CD4-positive, alpha-beta T cell treated with Interleukin-15 for 4 hours (primary cell): ENCODE results near the gene GNAT1.
A peak's percentile ranks its signal among the peaks of the same experiment; 100 is the strongest.

Experiments used
- DNase-seq: peaks from one replicate; pipeline ENCODE4 v3.0.0-alpha.2; 2020; ENCODE audit warnings: low spot score

GNAT1 gene

DNA sequence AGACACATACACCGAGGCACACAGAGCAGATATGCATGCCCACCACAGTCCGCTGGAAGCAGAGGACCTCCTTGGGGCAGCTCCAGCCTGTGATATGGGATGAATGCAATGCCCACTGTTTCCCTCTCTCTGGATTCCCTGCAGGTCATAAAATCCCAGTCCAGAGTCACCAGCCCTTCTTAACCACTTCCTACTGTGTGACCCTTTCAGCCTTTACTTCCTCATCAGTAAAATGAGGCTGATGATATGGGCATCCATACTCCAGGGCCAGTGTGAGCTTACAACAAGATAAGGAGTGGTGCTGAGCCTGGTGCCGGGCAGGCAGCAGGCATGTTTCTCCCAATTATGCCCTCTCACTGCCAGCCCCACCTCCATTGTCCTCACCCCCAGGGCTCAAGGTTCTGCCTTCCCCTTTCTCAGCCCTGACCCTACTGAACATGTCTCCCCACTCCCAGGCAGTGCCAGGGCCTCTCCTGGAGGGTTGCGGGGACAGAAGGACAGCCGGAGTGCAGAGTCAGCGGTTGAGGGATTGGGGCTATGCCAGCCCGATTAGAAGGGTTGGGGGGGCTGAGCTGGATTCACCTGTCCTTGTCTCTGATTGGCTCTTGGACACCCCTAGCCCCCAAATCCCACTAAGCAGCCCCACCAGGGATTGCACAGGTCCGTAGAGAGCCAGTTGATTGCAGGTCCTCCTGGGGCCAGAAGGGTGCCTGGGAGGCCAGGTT is at the start of gene GNAT1:
TSS of gene GNAT1 (plus strand) at position 675 of the 725 bp plus-strand sequence. CDS start 116 bp downstream, outside the sequence.
- no peak for DNase-seq

DNA sequence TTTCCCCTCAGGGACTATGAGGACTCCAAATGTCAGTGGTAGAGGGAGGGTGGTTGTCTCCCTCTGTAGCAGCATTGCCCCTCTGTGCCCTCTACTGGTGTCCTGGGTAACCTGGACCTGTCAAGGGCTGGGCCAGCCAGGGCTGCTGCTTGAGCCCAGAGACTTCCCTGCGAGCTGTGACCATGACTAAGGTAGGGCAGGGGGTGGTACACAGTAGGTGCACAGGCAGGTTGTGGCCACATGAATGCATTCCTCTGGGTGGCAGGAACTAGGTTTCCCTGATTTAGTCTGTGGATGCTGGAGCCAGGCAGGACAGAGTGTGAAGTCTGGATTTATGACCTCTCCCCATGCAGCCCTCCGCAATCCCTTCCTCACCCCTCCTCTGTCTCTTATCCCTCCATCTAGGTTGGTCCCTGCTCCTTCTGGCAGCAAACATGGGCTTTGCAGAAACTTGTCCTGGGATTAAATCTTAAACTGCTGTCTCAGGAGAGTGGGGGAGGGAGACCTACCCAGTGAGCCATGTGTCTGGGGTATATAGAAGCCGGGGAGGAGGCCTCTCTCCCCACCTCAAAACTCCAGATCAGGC is 45.0 kb upstream of the GNAT1 start:
- no peak for DNase-seq

DNA sequence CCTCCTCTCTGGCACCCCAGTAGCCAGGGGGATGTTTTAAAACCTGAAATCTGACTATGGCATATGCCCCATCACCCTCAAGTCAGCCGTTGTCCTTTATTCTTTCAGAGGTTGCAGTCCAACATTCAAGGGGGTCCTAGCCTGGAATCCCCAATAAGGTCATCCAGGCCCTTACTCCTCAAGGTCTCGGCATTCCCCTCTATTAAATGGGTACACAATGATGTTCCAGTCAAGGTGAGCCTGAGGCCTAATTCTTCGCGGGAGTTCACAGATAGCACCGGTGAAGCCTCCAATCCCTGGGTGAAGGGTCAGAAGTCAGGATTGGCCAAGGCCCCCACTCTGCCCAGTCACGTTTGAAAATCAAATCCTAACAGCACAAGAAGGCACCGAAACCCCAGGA is 44.4 kb upstream of the GNAT1 start:
- DNase-seq = no peak

DNA sequence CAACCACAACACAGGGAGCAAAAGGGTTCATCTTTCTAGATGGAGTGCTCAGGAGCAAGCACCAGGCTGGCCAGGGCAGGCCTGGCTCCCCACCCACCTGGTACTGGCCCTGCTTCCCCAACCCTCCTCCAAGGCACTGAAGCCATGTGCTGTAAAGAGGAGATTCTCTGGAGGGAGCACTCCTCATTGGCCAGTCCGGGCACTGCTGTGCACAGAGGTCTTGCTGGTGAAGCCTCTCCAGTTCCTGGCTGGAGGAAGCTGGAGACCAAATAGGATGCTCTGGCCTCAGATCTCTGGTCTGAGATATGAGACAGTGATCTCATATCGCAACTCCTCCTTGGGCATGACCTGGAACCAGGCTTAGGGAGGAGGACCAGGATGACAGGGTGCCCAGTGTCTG is 44.0 kb upstream of the GNAT1 start:
- no peak for DNase-seq

DNA sequence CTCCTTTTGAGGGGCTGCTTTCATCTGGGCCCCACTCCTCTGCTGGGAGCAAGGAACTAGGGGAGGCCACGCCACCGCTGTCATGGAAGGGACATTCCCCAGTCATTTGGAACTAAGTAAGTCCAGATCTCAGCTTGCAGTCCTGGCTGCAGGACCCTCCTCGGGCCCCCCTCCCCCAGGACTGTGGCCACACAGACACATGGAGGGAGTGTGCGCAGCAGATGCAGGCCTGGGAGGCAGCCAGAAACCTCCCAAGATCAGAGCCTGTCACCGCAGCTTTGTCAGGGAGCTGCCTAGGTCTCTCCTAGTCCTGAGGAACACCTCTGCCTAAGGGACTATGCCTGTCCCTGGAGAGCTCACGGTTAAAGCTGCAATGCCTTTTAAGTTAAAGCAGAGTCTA is 43.5 kb upstream of the GNAT1 start:
- no peak for DNase-seq

DNA sequence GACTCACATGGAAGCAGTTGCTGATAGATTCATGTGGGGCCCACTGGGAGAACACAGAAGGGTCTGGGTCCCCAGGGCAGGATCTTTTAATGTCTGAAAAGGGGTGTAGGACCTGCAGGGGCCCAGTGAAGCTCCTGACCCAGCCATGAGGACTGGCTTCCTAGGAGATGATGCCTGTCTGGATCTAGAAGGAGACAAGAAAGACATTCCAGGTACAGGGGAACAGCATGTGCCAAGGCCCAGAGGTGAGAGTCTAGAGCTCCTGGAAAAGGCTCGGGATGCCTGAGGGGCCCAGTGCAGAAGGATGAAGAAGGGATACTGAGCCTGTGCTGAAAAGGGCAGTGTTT is 41.0 kb upstream of the GNAT1 start:
- DNase-seq = no peak

DNA sequence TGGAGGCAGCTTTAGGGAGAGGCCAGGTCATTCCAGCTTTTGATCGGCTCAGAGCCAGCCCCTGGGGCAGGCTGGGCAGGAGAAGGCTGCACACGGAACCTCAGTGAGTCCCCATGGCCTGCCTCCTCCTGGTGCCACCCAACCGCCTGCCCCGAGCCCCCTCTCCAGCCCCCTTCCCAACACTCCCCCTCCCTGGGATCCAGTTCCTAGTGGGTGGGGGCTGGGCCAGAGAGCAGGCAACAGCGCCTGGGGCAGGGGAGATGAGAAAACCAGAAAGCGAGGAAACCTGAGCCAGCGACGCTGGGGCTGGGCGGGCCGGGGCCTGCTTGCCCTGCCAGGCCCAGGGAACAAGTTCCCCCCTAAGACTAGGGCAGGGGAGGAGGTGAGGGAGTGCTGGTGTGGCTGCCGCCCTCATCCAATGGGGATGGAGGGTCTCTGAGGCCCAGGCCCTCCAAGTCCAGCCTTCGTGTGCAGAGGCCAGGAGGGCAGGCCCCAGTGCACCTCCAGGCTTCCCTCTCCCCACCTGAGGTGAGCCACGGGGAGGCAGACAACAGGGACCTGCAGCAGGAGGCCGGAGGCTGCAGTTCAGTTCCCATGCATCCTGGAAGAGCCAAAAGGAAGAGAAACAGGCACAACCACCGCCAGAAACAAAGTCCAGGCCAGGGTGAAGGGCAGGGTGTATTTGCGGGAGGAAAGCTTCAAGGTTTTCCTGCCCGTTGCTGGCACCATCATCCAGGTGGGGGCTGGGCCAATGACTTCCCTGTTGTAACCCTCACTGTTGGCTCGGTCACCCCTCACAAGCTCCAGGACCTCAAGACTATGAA is 40.3 kb upstream of the GNAT1 start:
- no peak for DNase-seq

DNA sequence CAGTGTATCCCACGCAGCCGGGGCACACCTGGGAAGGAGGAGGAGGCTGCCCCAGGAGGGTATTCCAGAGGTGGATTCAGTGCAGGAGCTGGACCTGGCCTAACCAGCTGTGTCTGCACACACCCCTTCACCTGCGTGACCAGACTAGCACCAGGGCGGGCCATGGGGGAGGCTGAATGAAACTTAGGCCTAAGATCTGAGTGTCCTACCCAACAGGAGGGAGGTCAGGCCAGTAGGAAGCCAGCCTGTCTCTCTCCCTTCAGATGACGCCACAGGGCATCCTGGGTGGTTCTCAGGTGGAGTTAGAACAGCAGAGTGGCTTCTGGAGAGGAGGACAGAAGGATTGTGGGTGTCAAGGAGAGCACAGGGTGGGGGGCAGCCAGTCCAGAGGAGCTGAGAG is 39.7 kb upstream of the GNAT1 start:
- no peak for DNase-seq

DNA sequence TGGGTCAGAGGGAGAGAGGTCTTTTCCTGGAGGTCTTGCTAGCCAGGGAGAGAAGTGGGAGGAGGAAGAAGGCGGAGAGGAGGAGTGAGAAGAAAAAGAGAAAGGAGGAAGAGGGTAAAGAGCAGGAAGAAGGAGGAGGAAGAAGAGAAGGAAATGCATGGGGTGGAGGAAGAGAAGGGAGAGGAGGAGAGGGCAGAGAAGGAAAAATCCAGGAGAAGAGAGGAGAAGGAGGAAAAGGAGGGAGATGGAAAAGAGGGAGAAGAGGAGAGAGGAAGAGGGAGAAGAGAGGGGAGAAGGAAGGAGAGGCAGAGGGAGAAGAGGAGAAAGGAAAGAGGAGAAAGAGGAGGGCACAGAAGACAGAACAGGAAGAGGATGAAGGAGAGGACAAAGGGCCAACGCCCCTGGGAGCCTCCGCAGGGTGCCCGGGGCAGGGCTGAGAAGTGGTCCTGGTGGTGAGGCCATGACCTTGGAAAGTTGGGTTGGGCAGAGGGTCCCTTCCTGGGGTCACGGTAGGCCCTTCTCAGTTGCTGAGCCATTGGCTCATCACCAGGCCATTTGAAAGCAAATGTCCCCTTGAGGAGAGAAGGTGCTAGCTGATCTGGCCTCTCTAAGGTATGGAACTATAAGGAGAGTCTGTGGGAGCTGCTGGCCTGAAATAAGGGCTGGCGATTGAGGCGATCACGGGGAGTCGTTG is 37.5 kb upstream of the GNAT1 start:
- no peak for DNase-seq

DNA sequence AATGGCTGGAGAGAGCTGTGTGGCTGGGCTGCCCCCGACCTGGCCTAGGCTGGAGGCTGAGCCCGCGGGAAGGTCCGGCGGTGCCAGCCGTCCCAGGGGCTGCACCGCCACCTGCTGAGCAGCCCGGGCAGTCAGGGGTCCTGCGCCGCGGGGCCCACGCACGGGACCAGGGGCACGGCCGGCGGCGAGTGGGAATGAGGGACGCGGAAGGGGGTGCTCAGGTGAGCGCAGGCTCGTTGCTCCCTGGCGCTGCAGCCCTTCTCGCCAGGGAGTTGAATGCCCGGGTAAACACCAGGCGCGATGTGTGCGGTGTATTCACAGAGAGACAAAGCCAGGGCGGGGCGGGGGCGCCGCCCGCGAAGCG is 37.0 kb upstream of the GNAT1 start:
- DNase-seq = no peak

DNA sequence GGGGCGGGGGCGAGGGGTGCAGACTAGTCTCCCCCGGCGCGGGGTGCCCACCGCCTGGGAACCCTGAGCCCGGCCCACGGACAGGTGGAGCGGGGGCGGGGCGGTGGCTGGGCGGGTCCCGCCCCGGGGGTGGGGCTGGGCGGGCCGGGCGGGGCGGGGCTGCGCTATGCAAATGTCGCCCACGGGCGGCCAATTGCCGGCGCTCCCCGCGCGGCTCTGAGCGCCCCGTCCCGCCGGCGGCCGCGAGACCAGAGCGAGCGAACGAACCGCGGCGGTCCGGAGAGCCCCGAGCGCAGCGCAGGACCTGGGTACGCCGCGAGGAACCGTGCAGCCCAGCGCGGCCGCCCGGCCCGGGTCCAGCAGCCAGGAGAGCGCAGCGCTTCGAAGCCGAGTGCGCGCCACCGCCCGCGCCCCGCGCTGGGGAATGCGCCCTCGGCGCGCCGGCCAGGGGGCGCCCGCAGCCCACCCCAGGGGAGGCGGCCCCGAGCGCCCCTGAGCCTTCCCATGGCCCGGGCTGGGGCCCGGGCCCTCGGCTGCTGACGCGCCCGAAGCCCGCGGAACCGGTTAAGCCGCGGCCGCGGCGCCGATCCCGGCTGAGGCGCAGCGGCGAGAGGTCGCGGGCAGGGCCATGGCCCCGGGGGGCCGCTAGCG is 36.4 kb upstream of the GNAT1 start, which contains the start of gene SEMA3F:
TSS of gene SEMA3F (plus strand) at position 485 of the 651 bp plus-strand sequence. CDS start 4,299 bp downstream, outside the sequence.
- DNase-seq = peak; percentile 55

DNA sequence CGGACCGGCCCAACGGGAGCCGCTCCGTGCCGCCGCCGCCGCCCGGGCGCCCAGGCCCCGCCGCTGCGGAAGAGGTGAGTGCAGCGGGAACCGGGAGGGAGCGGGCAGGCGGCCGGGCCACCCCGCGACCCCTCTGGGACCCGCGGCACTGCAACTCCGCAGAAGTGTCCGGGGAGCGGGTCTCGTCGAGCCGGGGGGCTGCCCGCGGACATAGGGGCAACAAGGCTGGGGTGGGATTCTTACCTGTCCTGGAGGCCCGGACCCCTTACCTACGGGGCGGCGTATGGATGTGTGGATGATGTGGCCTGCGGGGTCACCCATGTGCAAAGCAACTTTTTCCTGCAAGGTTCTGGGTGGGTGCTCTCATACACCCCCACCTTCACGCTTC is 35.9 kb upstream of the GNAT1 start:
- no peak for DNase-seq

DNA sequence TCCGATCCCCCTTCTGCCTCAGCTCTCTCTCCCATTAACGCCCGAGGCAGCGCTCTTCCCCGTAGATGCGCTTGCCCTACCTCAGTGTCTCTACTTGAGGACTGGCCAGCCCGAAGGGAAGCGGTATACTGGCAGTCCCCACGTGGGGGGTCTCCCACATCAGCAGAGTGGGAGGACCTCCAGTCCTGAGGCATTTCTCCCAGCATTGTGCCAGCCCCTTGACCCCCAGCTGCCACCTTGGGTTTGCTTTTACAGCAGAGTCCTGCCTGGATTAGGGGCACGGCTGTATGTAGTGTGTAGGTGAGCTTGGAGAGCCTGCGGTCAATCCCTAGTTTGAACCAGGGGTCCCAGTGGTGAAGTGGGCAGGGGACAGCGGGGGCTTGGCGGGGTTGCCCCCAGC is 35.5 kb upstream of the GNAT1 start:
- no peak for DNase-seq

DNA sequence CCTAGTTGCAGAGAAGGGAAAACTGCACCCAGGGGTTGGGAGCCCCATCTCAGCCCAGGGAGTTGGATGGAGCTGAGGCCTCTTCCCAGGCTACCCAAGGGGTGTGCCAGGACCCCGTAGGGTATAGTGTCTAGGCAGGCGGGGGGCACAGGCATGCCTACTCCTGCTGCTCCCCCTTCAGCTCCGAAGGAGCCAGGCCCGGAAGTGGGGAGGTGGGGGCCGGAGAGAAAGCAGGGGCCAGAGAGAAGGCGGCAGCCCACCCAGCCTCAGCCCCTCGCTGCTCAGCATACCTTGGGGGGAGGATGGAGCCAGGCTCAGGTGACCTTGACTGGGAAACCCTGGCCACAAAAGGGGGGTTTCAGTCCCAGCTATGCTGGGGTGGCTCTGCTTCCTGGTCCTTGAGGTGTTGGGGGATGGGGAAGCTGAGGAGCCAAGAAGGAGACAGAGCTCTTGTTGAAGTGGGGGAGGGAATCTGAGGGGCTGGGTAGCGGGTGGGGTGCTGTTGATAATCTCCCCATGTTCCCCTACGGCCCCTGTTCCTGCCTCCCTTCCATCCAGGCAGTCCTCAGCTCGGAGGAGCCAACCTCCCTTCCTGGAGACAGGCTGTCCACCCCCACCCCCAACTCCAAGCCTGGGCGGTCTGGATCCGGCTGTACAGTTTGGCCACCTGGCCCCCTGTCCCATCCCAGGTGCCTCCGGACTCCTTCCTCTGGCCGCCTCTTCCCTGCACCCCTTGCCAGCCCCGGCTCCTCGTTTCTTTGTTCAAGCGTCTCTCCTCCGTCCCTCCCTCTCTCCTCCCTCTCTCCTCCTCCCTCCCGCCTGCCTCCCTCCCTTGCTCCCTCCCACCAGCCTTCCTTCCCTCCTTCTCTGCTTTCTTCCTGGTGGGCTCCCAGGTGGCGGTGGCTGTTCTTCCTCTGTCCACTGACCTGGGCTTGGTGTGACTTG is 34.6 kb upstream of the GNAT1 start:
- no peak for DNase-seq

DNA sequence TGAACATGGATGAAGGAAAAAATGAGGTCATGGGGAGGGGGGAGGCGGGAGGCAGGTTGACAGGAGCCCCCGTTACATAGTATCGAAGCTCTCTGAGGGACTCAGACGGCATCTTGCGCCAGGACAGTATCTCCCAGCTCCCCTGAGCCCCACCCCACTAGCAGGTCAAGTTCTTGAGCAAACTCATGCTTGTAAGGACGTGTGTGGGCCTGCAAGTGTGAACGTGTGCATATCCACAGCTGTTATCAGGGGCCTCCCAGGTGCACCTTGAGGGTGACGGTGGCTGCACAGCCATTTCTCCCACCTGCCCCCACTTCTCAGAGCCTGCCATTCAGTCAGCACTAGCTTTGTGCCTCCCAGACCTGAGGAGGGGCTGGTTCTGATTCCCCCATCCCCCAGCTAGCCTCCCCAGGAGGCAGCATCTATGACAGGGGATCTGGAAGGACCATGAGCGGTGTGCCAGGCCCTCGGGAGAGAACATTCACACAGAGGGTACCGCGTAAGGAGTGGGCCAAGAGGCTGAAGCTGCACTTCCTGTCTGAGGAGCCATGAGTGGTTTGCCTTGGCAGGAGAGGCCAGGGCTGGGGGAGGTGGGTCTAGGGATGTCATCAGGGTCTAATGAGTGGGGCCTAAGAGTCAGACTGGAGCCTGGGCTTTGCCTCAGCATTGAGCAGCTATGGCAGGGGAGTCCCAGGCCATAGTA is 33.4 kb upstream of the GNAT1 start:
- DNase-seq = no peak

DNA sequence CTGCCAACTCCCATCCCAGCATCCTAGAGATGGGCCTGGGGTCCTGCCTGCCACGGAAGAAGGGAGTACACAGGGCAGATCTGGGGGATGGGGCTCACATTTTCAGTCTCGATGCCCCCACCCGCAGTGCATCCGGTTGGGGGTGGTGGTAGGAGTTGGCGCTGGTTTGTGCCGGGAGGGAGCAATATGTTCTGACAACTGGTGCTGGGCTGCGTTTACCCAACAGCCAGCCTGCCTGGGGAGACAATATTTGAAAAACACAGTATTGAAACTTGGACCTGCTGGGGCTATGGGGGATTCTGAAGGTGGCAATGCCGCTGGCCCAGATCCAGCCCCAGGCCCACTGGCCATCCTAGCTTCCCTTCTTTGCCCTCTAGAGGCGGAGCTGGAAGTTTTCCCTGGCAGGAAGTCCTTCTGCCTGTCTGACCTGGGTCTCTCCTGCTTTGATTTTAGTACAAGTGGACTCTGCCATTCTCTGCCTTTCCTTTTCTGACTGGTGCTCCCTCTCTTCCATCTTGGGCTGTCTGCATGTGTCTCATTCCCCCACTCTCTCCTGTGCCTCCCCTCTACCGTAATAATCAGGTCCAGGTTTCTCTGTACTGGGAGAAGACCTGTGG is 32.8 kb upstream of the GNAT1 start:
- no peak for DNase-seq

DNA sequence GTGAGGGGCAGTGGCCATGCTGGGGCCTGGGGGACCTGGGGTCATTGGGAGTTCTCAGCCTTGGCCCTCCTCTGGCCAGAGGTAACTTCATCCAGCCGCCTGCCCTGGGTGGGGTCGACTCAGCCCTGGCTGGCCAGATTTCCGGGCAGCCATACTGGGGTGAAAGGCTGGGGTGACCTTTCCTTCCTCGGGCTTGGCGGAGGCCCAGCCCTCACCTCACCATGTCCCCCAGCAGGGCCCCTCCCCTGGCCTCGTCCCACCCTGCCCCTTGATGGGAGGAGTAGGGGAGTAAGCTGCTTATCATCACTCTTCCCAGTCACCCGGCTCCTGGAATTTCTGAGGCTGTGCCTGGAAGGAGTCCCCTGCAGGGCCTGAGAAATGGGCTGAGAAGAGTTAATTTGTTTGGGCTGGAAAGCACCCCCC is 30.8 kb upstream of the GNAT1 start:
- DNase-seq = no peak

DNA sequence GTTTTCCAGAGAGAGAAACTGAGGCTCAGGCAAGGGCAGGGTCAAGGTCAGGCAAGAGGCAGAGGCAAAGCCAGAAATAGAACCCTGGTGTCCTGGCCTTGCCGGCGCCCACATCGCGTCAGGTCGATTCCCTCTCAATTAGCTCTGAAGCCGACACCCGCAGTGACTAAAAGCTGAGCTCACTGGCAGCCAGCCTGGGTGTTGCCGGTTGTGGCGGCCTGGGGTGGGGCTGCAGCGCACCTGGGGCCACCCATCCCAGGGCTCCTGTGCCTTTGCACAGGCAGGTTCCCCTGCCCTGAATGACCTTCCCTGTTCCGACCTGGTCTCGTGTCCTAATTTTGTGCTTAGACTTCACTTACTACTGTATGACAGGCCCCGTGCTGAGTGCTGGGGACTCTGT is 30.1 kb upstream of the GNAT1 start:
- DNase-seq = no peak

DNA sequence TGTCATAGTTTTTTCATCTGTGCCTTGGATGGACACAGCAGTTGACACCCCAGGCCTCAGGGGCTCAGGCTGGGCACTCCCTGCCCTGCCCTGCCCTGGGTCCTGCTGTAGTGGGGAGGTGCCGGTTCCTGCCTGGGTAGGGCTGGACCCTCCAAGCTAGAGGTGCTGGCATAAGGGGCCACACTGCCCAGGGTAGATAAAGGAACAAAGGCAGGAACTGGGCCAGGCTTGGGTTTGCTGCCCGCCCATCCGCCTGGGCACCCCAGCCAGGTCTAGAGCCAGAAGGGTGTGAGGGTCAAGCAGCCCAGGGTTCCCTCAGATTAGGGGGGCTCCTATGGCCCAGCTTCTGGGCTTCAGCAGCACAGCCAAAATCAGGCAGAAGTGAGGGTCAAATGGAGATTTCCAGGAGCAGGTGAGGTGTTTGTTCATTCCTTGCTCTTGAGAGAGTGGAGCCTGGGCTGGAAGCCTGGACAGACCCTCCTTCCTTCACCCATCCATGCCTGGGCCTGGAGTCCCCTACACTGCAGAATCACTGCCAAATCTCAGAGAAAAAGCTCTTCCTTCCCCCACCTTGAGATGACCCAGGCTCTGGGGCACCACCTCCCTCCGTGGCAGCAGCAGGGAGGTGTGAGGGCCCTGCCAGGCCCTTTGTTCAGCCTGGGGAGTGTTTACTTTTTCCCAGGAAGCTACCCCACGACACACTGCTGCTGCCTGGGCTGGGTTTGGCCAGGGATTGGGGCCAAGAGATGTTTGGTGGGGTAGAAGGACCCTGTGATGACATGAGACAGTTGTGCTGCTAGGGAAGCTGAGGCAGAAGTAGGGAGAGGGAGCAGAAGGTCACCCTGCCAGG is 29.2 kb upstream of the GNAT1 start:
- DNase-seq = no peak
